HEK293T (cell line): Measurements from ENCODE around the gene ANGPTL7.
"Not testable (repeated sequence)": the region's sequence is repeated elsewhere in the genome, so short reads cannot be mapped to it uniquely, and the experiment has no call there.

Experiments used
- CTCF ChIA-PET: fragments of 350-600 bp; formaldehyde crosslinking; extraction: SDS; loops from one replicate; lab custom pipeline; 2021; ENCODE audit warnings: antibody characterized with exemption, inconsistent platforms; lab: Yijun Ruan, JAX
- POLR2A ChIA-PET: fragments of 350-600 bp; formaldehyde crosslinking; extraction: SDS; loops from one replicate; lab custom pipeline; 2020; ENCODE audit warnings: antibody characterized with exemption, inconsistent platforms; lab: Yijun Ruan, JAX
- DNase-seq: peaks from one replicate; pipeline ENCODE4 v3.0.0; 2012; ENCODE audit warnings: mixed read lengths; ENCODE audit errors: extremely low spot score
- ARNT ChIP-seq: fragments of 450-650 bp; IDR thresholded peaks from 2 replicates; pipeline ENCODE4 v1.6.1; 2017; ENCODE audit warnings: mild to moderate bottlenecking
- BHLHE40 ChIP-seq: fragments of 450-650 bp; IDR thresholded peaks from 2 replicates; pipeline ENCODE4 v1.6.1; 2016; ENCODE audit warnings: mild to moderate bottlenecking, moderate library complexity, borderline replicate concordance
- CTBP1 ChIP-seq: fragments of 450-650 bp; IDR thresholded peaks from 2 replicates; pipeline ENCODE4 v1.6.1; 2016; ENCODE audit warnings: borderline replicate concordance
- ELF4 ChIP-seq: fragments of 450-650 bp; IDR thresholded peaks from 2 replicates; pipeline ENCODE4 v1.6.1; 2017; ENCODE audit warnings: antibody characterized with exemption
- FOXA1 ChIP-seq: fragments of 450-650 bp; IDR thresholded peaks from 2 replicates; pipeline ENCODE4 v1.6.1; 2016; ENCODE audit warnings: mild to moderate bottlenecking
- FOXK2 ChIP-seq: fragments of 450-650 bp; IDR thresholded peaks from 2 replicates; pipeline ENCODE4 v1.6.1; 2016; ENCODE audit warnings: mild to moderate bottlenecking
- FOXM1 ChIP-seq: fragments of 450-650 bp; IDR thresholded peaks from 2 replicates; pipeline ENCODE4 v1.6.1; 2017; ENCODE audit warnings: mild to moderate bottlenecking, borderline replicate concordance
- HDGF ChIP-seq: fragments of 450-650 bp; IDR thresholded peaks from 2 replicates; pipeline ENCODE4 v1.6.1; 2017; ENCODE audit warnings: antibody characterized with exemption, borderline replicate concordance
- L3MBTL2 ChIP-seq: fragments of 450-650 bp; conservative IDR thresholded peaks from 2 replicates; pipeline ENCODE4 v1.6.1; 2016; ENCODE audit warnings: mild to moderate bottlenecking
- LEF1 ChIP-seq: fragments of 450-650 bp; IDR thresholded peaks from 2 replicates; pipeline ENCODE4 v1.6.1; 2017; ENCODE audit warnings: mild to moderate bottlenecking, borderline replicate concordance
- NFRKB ChIP-seq: fragments of 450-650 bp; IDR thresholded peaks from 2 replicates; pipeline ENCODE4 v1.6.1; 2016; ENCODE audit warnings: mild to moderate bottlenecking, moderate library complexity
- PKNOX1 ChIP-seq: fragments of 450-650 bp; IDR thresholded peaks from 2 replicates; pipeline ENCODE4 v1.6.1; 2016
- SP1 ChIP-seq: fragments of 450-650 bp; IDR thresholded peaks from 2 replicates; pipeline ENCODE4 v1.6.1; 2017
- SUZ12 ChIP-seq: fragments of 450-650 bp; IDR thresholded peaks from 2 replicates; pipeline ENCODE4 v1.6.1; 2016; ENCODE audit warnings: mild to moderate bottlenecking
- TARDBP ChIP-seq: fragments of 450-650 bp; IDR thresholded peaks from 2 replicates; pipeline ENCODE4 v1.6.1; 2016
- ZNF384 ChIP-seq: fragments of 450-650 bp; IDR thresholded peaks from 2 replicates; pipeline ENCODE4 v1.6.1; 2016

The ANGPTL7 gene

GRCh38 chr1:11170102-11170501 lies 19.1 kb upstream of the ANGPTL7 start:
- TF ChIP-seq FOXK2 (no peak), HDGF (no peak), ARNT (no peak), ZNF384 (no peak), TARDBP (no peak), FOXM1 (no peak), SUZ12 (no peak), CTBP1 (no peak), LEF1 (no peak), NFRKB (no peak), ELF4 (no peak), PKNOX1 (no peak)
- POLR2A ChIA-PET, result no interaction called here
- CTCF ChIA-PET, result no interaction called here
- no peak for DNase-seq

GRCh38 chr1:11174261-11174942 lies 14.8 kb upstream of the ANGPTL7 start:
- no peak for DNase-seq
- POLR2A ChIA-PET, result no interaction called here
- TF ChIP-seq BHLHE40, result no peak
- CTCF ChIA-PET, result no interaction called here

GRCh38 chr1:11175461-11175860 lies 13.7 kb upstream of the ANGPTL7 start:
- ChIA-PET POLR2A (no interaction called here), CTCF (interaction anchor here (0.6 kb wide), 1 partner anchor 470 kb away, joined by 3 read pairs; no protein-coding TSS in a partner anchor)
- TF ChIP-seq ZNF384 (no peak), SUZ12 (no peak), SP1 (no peak), LEF1 (no peak), PKNOX1 (no peak), ARNT (no peak), BHLHE40 (no peak), ELF4 (no peak), FOXA1 (no peak), FOXK2 (no peak), TARDBP (no peak), FOXM1 (no peak), L3MBTL2 (no peak), HDGF (no peak), NFRKB (no peak)
- DNase-seq, result no peak

GRCh38 chr1:11176081-11176706 lies 13.0 kb upstream of the ANGPTL7 start:
- POLR2A ChIA-PET, result no interaction called here
- DNase-seq, result no peak
- CTCF ChIA-PET, result no interaction called here
- TF ChIP-seq LEF1 (no peak), ELF4 (no peak), SP1 (no peak), SUZ12 (no peak), BHLHE40 (no peak), FOXK2 (no peak)

GRCh38 chr1:11178021-11179015 lies 10.8 kb upstream of the ANGPTL7 start:
- CTCF ChIA-PET, result interaction anchor here (0.6 kb wide), 2 partner anchors 201 to 736 kb away, joined by 3 read pairs; no protein-coding TSS in a partner anchor
- no peak for TF ChIP-seq FOXA1
- TF ChIP-seq CTBP1, result 0 out of 2 replicates have a peak, but pooled peaks have one; percentile 30
- peak; percentile 97 for TF ChIP-seq PKNOX1
- DNase-seq, result peak; percentile 43
- POLR2A ChIA-PET, result interaction anchor here (2.0 kb wide), 1 partner anchor 79 kb away, joined by 5 read pairs; the partner anchor contains the start of gene EXOSC10

- CTCF ChIA-PET, result interaction anchor here (0.6 kb wide), 1 partner anchor 200 kb away, joined by 3 read pairs; no protein-coding TSS in a partner anchor
- no peak for TF ChIP-seq FOXM1
- no peak for TF ChIP-seq L3MBTL2
- no peak for TF ChIP-seq PKNOX1
- TF ChIP-seq FOXA1, result no peak
- TF ChIP-seq HDGF, result no peak
- TF ChIP-seq LEF1, result no peak
- no peak for TF ChIP-seq TARDBP
- TF ChIP-seq NFRKB, result no peak
- no peak for TF ChIP-seq SP1
- POLR2A ChIA-PET, result interaction anchor here (2.0 kb wide), 1 partner anchor 80 kb away, joined by 5 read pairs; the partner anchor contains the start of gene EXOSC10
- no peak for DNase-seq
Measured at GRCh38 chr1:11179125-11179524, 10.0 kb upstream of the ANGPTL7 start.

GRCh38 chr1:11179749-11180148 lies 9.4 kb upstream of the ANGPTL7 start:
- DNase-seq, CTCF ChIA-PET: not testable (repeated sequence)
- POLR2A ChIA-PET, result interaction anchor here (0.9 to 2.0 kb wide), 2 partner anchors 12 to 80 kb away, joined by 4 to 5 read pairs; partner anchors contain the start of gene EXOSC10
